Fibroblast of mammary gland (primary cell): ENCODE measurements around the gene CDKN1B.

Experiments
- DNase-seq: peaks from one replicate; pipeline ENCODE4 v3.0.0-alpha.2; 2010; ENCODE audit warnings: low read depth
- H3K4me3 ChIP-seq: 2 replicates; pipeline ENCODE4 v1.5.1; 2011; ENCODE audit warnings: low read depth, mild to moderate bottlenecking, low read length, moderate library complexity; ENCODE audit not compliant: control insufficient read depth
- TF ChIP-seq, protein P1 (sequence below): conservative IDR thresholded peaks from 2 replicates; pipeline ENCODE4 v1.5.1; 2011; ENCODE audit warnings: low read depth, low read length, inconsistent platforms; ENCODE audit not compliant: control insufficient read depth, insufficient read depth

Gene CDKN1B

DNA sequence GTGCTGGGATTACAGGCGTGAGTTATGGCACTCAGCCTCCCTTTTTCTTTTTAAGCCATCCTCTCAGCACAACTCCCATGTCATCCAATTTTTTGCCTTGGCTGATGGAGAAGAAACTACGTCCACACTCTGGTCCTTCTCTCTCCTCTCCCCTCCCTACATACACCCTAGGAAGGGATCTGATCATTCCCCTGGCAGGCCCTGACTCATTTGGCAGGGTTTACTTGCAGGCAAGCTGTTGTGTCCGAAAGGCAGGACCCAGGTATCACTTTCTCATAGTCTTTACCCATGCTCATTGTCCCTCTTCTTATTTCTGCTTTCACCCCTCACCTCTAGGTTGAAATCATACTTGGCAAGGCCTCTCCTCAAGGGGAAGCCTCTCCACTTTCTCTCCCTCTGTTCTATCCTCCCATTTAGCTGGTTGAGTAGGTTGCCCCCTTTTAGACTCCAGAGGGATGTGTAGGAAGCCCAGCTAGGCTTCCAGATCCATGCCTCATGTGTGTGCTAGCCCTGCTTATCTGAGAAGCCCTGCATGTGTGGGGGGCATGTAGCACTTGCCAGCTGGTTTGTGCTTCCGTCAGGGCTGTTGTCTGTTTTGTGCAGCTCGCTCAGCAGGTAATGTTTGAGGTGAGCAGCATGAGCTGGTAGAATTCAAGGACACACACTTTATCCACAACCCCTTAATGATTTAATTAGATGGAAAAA lies 36.0 kb upstream of the CDKN1B start:
- no peak for DNase-seq
- H3K4me3 ChIP-seq: no peak overlapping the region
- TF ChIP-seq, protein P1, sequence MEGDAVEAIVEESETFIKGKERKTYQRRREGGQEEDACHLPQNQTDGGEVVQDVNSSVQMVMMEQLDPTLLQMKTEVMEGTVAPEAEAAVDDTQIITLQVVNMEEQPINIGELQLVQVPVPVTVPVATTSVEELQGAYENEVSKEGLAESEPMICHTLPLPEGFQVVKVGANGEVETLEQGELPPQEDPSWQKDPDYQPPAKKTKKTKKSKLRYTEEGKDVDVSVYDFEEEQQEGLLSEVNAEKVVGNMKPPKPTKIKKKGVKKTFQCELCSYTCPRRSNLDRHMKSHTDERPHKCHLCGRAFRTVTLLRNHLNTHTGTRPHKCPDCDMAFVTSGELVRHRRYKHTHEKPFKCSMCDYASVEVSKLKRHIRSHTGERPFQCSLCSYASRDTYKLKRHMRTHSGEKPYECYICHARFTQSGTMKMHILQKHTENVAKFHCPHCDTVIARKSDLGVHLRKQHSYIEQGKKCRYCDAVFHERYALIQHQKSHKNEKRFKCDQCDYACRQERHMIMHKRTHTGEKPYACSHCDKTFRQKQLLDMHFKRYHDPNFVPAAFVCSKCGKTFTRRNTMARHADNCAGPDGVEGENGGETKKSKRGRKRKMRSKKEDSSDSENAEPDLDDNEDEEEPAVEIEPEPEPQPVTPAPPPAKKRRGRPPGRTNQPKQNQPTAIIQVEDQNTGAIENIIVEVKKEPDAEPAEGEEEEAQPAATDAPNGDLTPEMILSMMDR: no peak

DNA sequence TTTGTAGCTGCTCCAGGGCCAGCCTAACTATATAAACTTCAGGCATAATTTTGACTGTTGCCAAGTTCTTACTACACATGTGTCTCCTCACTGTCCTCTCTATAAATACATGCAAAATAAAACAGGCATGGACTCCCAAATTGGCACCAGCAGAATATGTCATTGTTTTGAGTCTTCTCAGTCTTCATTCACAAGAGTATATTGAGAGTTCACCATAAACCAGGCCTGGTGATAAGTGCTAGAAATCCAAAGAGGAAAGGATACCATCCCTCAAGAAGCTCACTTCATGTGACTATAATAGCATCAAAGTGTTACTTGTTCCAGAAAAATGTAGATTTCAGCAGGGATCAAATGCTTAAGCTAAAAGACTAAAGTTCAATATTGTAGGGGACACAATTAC lies 34.9 kb upstream of the CDKN1B start:
- no peak overlapping the region for H3K4me3 ChIP-seq
- TF ChIP-seq, protein P1: no peak
- DNase-seq: no peak

DNA sequence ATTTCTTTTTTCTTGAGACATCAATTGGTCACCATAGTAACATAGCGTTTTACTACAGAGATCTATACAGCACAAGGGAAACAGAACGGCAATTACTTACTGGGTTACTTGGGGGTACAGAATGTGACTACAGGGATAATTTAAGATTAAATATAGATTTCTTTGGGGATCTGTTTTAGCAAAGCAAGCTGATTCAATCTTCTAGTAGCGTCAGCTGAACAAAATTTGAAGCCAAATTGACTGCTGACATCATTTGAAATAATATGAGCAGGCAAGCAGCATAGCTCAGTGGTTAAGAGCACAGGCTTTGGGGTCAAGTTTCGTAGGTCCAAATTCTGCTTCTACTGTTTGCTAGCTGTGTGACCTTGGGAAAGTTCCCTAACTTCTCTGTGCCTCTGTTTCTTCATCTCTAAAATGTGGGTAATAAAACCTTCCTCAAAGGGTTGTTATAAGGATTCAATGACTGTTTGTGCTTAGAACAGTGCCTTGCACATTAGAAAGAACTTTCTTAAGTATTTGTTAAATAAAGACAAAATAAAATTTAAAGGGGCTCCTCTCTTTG lies 34.0 kb upstream of the CDKN1B start:
- TF ChIP-seq, protein P1: no peak
- DNase-seq: no peak
- no peak overlapping the region for H3K4me3 ChIP-seq

DNA sequence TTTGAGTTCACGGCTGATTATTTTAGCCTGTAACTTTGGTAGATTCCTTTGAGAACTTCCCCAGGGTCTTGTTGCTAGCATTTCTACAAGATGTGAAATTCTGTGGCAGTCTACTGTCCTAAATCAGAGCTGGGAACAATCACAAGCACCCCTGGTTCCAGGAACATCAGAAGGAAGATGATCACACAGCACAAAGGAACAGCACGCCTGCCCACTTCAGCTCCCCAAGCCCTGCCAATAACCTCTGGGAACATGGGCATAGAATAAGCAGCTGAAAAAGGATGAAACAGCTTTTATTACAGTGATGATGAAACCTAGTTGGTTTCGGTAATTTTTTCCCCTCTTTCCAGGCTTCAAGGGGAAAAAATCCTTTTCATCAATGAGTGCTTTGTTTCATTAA lies 33.4 kb upstream of the CDKN1B start:
- no peak overlapping the region for H3K4me3 ChIP-seq
- DNase-seq: no peak
- TF ChIP-seq, protein P1: no peak

DNA sequence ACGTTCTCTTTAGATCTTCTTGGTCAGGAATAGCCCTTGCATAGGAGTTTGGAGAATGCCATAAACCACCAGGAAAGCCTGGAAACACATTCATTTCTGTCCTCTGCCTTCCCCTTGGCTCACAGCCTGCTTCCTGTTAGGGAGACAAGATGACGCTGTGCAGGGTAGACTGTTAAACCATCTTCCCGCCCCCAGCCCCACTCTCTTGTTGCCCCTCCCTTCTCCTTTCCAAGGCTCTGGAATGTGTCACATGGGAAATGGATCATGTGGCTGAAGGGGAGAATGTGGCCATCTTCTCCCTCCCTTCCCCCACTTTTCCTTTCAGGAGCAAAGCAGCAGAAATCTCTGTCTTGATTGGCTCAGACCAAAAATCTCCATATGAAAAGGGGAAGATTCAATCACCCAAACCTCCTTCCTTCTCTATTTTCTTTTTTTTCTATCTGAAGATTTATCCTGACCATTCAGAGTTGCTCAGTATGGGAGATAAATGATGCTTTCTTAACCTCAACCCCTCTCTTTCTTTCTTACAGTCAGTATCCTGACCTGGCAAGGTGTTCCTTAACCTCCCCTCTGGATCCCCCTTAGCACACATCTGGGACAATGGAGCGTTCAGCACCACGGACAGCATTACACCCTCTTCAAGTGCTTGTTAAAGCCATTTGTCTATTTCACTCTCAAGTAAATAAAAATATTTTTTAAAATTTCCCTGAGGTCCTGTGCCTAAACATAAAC lies 32.6 kb upstream of the CDKN1B start:
- DNase-seq: peak; percentile 52
- TF ChIP-seq, protein P1: no peak

DNA sequence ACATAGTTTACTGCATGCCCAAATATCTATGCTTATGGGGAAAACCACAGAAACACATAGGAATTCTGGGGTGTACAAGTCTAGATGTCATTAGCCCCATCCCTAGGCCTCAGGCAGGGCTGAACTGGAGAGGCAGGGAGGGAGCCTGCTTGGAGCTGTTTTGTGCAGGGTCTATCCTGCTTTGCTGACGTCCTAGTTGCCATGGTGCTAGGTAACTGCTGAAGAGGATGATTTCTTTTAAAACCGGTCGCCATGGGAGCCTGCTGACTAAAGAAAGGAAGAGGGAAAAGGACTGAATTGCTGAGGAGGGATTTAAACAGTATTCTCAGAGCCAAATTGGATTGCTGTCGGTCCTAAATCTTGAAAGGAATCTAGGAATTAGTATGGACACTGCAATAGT lies 31.9 kb upstream of the CDKN1B start:
- TF ChIP-seq, protein P1: no peak
- no peak for DNase-seq
- no peak overlapping the region for H3K4me3 ChIP-seq

More for the DNA sequence above, 32.6 kb upstream of the CDKN1B start:
- no peak overlapping the region for H3K4me3 ChIP-seq
